Effector memory CD4-positive, alpha-beta T cell (primary cell): ENCODE data around the gene GFOD1.

Experiments
- DNase-seq, 3 donors: peaks; one replicate each; pipeline ENCODE4 v3.0.0-alpha.2; 2020
- H3K27ac ChIP-seq: 2 replicates; pipeline ENCODE4 v1.7.0; 2013; ENCODE audit warnings: mild to moderate bottlenecking, low read length, moderate library complexity; ENCODE audit not compliant: insufficient read depth, poor library complexity, severe bottlenecking
- H3K27me3 ChIP-seq: replicated peaks from 2 replicates; pipeline ENCODE4 v1.7.0; 2013; ENCODE audit warnings: mild to moderate bottlenecking, low read length; ENCODE audit not compliant: insufficient read depth, control insufficient read depth, poor library complexity, severe bottlenecking
- H3K36me3 ChIP-seq: 2 replicates; pipeline ENCODE4 v1.7.0; 2013; ENCODE audit warnings: mild to moderate bottlenecking, low read length, moderate library complexity; ENCODE audit not compliant: control insufficient read depth, insufficient read depth
- H3K4me1 ChIP-seq: 2 replicates; pipeline ENCODE4 v1.7.0; 2013; ENCODE audit warnings: low read length, mild to moderate bottlenecking; ENCODE audit not compliant: control insufficient read depth, insufficient read depth, poor library complexity, severe bottlenecking
- H3K4me3 ChIP-seq: 2 replicates; pipeline ENCODE4 v1.7.0; 2013; ENCODE audit warnings: low read length, low read depth, mild to moderate bottlenecking; ENCODE audit not compliant: insufficient read depth, poor library complexity, severe bottlenecking
- H3K9me3 ChIP-seq: 2 replicates; pipeline ENCODE4 v1.7.0; 2013; ENCODE audit warnings: mild to moderate bottlenecking, low read length, moderate library complexity; ENCODE audit not compliant: control insufficient read depth

The GFOD1 gene

GRCh38 chr6:13383328-13384163, 103.9 kb downstream of the GFOD1 start:
- Histone ChIP-seq H3K27me3 (no peaks in the 10 kb centered on the region), H3K36me3 (no peaks in the 10 kb centered on the region), H3K4me1 (no peaks in the 10 kb centered on the region), H3K9me3 (no peaks in the 10 kb centered on the region), H3K4me3 (no peak overlapping the region), H3K27ac (no peak overlapping the region)
- no peak for DNase-seq

GRCh38 chr6:13380761-13381160, 106.6 kb downstream of the GFOD1 start:
- H3K36me3 ChIP-seq, result no peaks in the 10 kb centered on the region
- no peak overlapping the region for H3K27ac ChIP-seq
- no peak for DNase-seq
- H3K27me3 ChIP-seq, result no peaks in the 10 kb centered on the region
- H3K4me1 ChIP-seq, result no peaks in the 10 kb centered on the region
- H3K4me3 ChIP-seq, result no peak overlapping the region
- H3K9me3 ChIP-seq, result no peaks in the 10 kb centered on the region

DNA sequence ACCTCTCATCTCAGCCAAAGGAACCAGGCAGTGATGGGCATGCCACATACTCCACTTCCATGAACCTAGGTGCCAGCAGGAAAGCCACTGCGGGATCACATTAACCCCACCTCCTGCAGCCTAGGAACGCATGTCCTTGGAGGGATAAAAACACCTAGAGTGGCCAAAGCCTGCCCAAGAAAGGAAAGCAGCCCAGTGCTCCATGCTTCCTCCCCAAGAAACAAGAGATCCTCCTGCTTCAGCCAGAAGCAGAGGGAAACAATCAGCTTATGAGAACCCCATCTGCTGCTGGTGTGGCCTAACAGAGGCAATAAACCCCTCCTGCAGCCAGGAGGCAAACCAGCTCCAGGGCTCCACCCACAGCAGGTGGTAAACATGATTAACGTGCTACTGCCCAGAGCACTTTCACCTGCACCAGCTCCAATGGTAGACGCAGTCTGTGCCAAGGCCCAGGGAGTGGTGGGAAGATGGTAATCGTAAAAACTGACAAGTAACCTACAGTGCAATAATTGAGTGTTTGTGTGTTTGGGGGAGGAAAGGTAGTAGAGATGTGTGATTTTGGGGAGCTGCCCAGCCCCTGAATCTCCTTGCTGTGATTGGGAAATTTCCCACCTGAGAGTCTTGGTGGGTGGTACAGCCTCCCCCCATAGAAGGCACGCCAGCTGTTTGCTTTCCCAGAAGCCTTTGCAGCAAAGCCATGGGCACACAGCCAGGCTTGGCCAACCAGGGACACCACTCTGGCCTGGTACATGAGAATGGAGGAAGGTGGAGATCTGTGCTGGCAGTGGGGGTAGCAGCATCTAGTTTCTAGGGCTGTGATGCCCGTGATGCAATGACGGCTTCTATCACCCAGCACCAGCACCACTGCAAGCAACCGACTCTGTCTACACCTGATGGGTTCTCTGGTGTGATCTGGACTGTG, 108.5 kb downstream of the GFOD1 start:
- no peak for DNase-seq
- H3K9me3 ChIP-seq, result no peaks in the 10 kb centered on the region
- no peak overlapping the region for H3K4me3 ChIP-seq
- no peak overlapping the region for H3K27ac ChIP-seq
- H3K36me3 ChIP-seq, result no peaks in the 10 kb centered on the region
- peaks cover 3% of the 10 kb centered on the region for H3K4me1 ChIP-seq
- H3K27me3 ChIP-seq, result no peaks in the 10 kb centered on the region

- Histone ChIP-seq H3K36me3 (no peaks in the 10 kb centered on the region), H3K27me3 (no peaks in the 10 kb centered on the region), H3K27ac (no peak overlapping the region), H3K4me1 (peaks cover 3% of the 10 kb centered on the region), H3K9me3 (no peaks in the 10 kb centered on the region), H3K4me3 (no peak overlapping the region)
- no peak for DNase-seq
Measured at GRCh38 chr6:13377054-13377758, 110.2 kb downstream of the GFOD1 start.

DNA sequence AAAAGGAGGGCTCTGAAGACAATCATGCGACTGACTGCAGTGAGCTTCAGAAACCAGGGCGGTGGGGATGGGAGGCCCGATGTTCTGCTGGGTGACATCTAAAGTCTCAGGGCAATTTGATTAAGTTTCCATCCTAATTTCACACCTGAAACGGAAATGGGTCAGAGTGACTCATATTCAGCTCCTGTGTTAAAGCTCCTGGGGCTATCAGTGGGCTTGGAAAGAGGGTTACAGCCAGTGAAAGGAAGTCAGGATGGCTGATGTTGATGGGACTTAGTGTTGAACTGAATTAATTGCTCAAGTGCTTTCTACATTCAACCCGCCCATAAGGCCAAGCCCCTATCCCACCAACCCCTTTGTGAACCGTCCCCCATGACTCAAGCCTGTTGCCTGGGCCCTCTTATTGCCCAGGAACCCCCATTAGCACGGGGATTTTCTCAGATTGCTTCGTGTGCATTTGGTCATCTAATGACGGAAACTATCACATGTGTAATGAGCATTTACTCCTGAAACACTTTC, 112.0 kb downstream of the GFOD1 start:
- H3K27me3 ChIP-seq, result no peaks in the 10 kb centered on the region
- H3K4me3 ChIP-seq, result no peak overlapping the region
- no peak overlapping the region for H3K27ac ChIP-seq
- no peaks in the 10 kb centered on the region for H3K36me3 ChIP-seq
- H3K9me3 ChIP-seq, result no peaks in the 10 kb centered on the region
- peaks cover 3% of the 10 kb centered on the region for H3K4me1 ChIP-seq
- no peak for DNase-seq

DNA sequence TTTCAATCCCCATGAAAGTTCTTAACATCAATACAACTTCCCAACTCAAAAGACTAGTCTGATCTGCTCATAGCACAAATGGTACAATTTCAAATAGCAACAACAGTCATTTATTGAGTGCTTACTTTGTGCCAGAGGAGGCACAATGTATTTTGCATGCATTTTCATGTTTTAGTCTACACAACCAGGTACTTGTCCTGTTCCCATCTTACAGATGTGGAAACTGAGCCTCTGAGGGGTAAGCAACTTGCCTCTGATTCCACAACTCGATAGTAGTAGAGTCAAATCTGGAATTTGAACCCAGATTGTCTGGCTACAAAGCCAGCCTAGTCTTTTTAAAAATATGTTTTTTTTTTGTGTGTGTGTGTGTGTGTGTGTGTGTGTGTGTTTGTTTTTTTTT, 113.5 kb downstream of the GFOD1 start:
- no peak overlapping the region for H3K4me3 ChIP-seq
- peaks cover 3% of the 10 kb centered on the region for H3K4me1 ChIP-seq
- H3K27ac ChIP-seq, result no peak overlapping the region
- no peaks in the 10 kb centered on the region for H3K27me3 ChIP-seq
- DNase-seq, result no peak
- no peaks in the 10 kb centered on the region for H3K9me3 ChIP-seq
- no peaks in the 10 kb centered on the region for H3K36me3 ChIP-seq

DNA sequence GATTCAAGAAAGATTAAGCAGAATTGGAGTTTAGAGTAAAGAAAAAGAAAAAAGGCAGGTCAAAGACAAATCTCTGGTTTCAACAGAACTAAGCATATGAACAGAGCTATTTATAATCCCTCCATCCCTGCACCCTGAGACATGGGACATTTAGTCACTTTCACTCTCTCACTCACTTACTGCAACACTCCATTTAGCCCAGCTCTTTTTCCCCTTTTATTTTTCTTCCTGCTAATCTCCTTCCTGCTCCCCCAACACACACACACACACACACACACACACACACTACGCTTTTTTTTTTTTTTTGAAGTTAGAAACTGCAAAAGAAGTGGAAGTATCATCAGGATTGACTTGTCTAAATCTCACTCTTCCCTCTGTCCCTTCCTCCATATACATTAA, 113.9 kb downstream of the GFOD1 start:
- Histone ChIP-seq H3K4me1 (peaks cover 3% of the 10 kb centered on the region), H3K4me3 (no peak overlapping the region), H3K27me3 (no peaks in the 10 kb centered on the region), H3K9me3 (no peaks in the 10 kb centered on the region), H3K27ac (no peak overlapping the region), H3K36me3 (no peaks in the 10 kb centered on the region)
- no peak for DNase-seq

DNA sequence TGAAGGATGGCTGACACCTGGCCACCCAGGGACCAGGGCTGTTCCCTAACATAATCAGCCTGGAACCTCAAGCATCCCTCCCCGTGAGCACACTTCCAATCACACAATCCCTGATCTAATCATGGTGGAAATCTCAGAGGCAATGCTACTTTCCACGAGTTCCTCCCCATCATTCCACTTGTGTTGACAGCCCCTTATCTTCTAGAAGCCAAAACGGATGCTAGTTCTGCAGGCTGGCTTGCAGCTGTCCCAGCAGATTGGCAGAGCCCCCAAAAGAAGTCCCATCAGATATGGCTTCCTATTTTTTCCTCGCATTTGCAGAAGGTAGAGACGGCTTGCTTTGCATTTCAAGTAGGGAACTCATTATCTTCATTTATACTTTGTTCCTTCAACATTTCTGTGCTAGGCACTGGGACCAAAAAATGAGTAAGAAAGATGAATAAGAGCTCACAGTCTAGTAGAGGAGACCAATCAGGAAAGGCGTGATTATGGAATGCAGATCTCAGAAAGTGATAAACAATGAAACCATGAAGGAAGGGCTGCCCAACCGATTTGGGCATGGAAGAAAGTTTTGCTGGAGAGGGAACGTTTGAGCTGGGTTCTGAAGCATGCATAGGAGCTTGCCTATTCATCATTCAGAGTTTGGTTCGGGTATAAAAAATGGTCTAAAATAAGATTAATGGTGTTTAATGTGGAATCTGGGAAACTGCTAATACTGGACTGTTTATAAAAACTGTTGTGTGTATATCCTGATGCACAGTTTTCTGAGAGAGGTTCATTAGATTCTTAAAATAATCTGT, 114.5 kb downstream of the GFOD1 start:
- Histone ChIP-seq H3K4me1 (peaks cover 3% of the 10 kb centered on the region), H3K27me3 (no peaks in the 10 kb centered on the region), H3K9me3 (no peaks in the 10 kb centered on the region), H3K27ac (no peak overlapping the region), H3K4me3 (no peak overlapping the region), H3K36me3 (no peaks in the 10 kb centered on the region)
- DNase-seq, result no peak

- no peaks in the 10 kb centered on the region for H3K36me3 ChIP-seq
- H3K27ac ChIP-seq, result no peak overlapping the region
- H3K4me3 ChIP-seq, result no peak overlapping the region
- no peak for DNase-seq
- H3K27me3 ChIP-seq, result no peaks in the 10 kb centered on the region
- H3K4me1 ChIP-seq, result peaks cover 3% of the 10 kb centered on the region
- H3K9me3 ChIP-seq, result no peaks in the 10 kb centered on the region
Measured at GRCh38 chr6:13372076-13372475, 115.3 kb downstream of the GFOD1 start.
